T-cell (primary cell): ENCODE data around the gene STARD13. TPM values are rescaled to one million over a fixed set of nuclear protein-coding genes. Genes with fewer than 3 reads are reported as not detected.

Experiments used
- ATAC-seq, 4 experiments: fragments of 200-7000 bp in 3 of 4; fragments of 150-1000 bp in 1 of 4; cut with Tn5 transposase; replicated peaks in 1 of 4; 1 replicate in 3 of 4; 2 replicates in 1 of 4; pipeline ENCODE4 v1.10.0; 2021; ENCODE audit warnings: moderate library complexity in 3 of 4, mild to moderate bottlenecking in 2 of 4, moderate number of reproducible peaks in 1 of 4
- CTCF ChIA-PET, 2 donors: fragments of 300-600 bp; sonication (Branson Sonifier 250); formaldehyde crosslinking; loops; one replicate each; lab custom pipeline; 2022; ENCODE audit warnings: antibody characterized with exemption in 2 of 2; lab: Charles Lee
- POLR2A ChIA-PET, 2 donors: fragments of 300-600 bp; sonication (Branson Sonifier 250); formaldehyde crosslinking; loops; one replicate each; lab custom pipeline; 2022; ENCODE audit warnings: antibody characterized with exemption in 2 of 2; lab: Charles Lee
- DNase-seq, 35 experiments: peaks; one replicate each; pipeline versions ENCODE4 v3.0.0 to v3.0.0-alpha.2; 2013 to 2023
- H3K27ac ChIP-seq: one replicate; pipeline ENCODE4 v1.5.1; 2013; ENCODE audit warnings: low read length
- H3K27me3 ChIP-seq, 2 experiments: replicated peaks in 1 of 2; 1 replicate in 1 of 2; 2 replicates in 1 of 2; pipeline versions ENCODE4 v1.6.1 to v1.7.0; 2013; ENCODE audit warnings: low read length in 1 of 2, mixed read lengths in 1 of 2; ENCODE audit not compliant: control insufficient read depth in 2 of 2, insufficient read depth in 2 of 2; ENCODE audit errors: extremely low read depth in 1 of 2
- H3K36me3 ChIP-seq, 2 donors: 1 replicate in 1 of 2; 2 replicates in 1 of 2; pipeline versions ENCODE4 v1.6.1 to v1.7.0; 2013; ENCODE audit warnings: low read length in 1 of 2; ENCODE audit not compliant: control insufficient read depth in 2 of 2, insufficient read depth in 1 of 2; ENCODE audit errors: extremely low read depth in 1 of 2
- H3K4me1 ChIP-seq, 2 experiments: 1 replicate in 1 of 2; 2 replicates in 1 of 2; pipeline versions ENCODE4 v1.6.1 to v1.7.0; 2013; ENCODE audit warnings: low read length in 2 of 2, mixed read lengths in 1 of 2; ENCODE audit not compliant: insufficient read depth in 2 of 2, control insufficient read depth in 1 of 2; ENCODE audit errors: extremely low read depth in 1 of 2
- H3K4me3 ChIP-seq, 2 donors: 1 replicate in 1 of 2; 2 replicates in 1 of 2; pipeline versions ENCODE4 v1.5.1 to v1.7.0; 2013; ENCODE audit warnings: mild to moderate bottlenecking in 2 of 2, low read length in 1 of 2, moderate library complexity in 1 of 2; ENCODE audit not compliant: control insufficient read depth in 1 of 2; ENCODE audit errors: extremely low read depth in 1 of 2
- H3K9me3 ChIP-seq: 2 replicates; pipeline ENCODE4 v1.7.0; 2013
- H3K27ac Mint-ChIP-seq, 2 donors: one replicate each; pipeline ENCODE4 v1.8.0; 2020 to 2021; ENCODE audit warnings: mild to moderate bottlenecking in 2 of 2, mixed read lengths in 2 of 2
- H3K27me3 Mint-ChIP-seq, 2 donors: one replicate each; pipeline ENCODE4 v1.8.0; 2021 to 2022; ENCODE audit warnings: mixed read lengths in 2 of 2
- H3K36me3 Mint-ChIP-seq: one replicate; pipeline ENCODE4 v1.8.0; 2021; ENCODE audit warnings: mixed read lengths
- H3K4me1 Mint-ChIP-seq, 3 donors: one replicate each; pipeline ENCODE4 v1.8.0; 2020 to 2022; ENCODE audit warnings: mixed read lengths in 3 of 3, mild to moderate bottlenecking in 1 of 3
- H3K4me3 Mint-ChIP-seq, 3 donors: one replicate each; pipeline ENCODE4 v1.8.0; 2020 to 2022; ENCODE audit warnings: mild to moderate bottlenecking in 3 of 3, mixed read lengths in 3 of 3, moderate library complexity in 3 of 3
- H3K9me3 Mint-ChIP-seq, 3 donors: one replicate each; pipeline ENCODE4 v1.8.0; 2020 to 2022; ENCODE audit warnings: mixed read lengths in 3 of 3
- WGBS: methylation state at CpG from one replicate; pipeline ENCODE4 v1.1.5; 2013; ENCODE audit warnings: missing lambda C conversion rate; ENCODE audit not compliant: insufficient coverage; 5-methylcytosine and 5-hydroxymethylcytosine counted together
- total RNA-seq, 35 experiments: library from RNA in 6 of 35; stranded (reverse) in 6 of 35; fragments of 120-200 nt in 1 of 35; gene quantifications; one replicate each; pipeline versions ENCODE4 v1.2.1 to v1.2.4 and lab custom pipeline; 2013 to 2026

Gene STARD13
- total RNA-seq, 5 donors from 2014 or later (not counting 1 experiment from before 2014, with no cell fraction given) = 0.39 to 0.53 (median 0.44) TPM; not detected in 2

DNA sequence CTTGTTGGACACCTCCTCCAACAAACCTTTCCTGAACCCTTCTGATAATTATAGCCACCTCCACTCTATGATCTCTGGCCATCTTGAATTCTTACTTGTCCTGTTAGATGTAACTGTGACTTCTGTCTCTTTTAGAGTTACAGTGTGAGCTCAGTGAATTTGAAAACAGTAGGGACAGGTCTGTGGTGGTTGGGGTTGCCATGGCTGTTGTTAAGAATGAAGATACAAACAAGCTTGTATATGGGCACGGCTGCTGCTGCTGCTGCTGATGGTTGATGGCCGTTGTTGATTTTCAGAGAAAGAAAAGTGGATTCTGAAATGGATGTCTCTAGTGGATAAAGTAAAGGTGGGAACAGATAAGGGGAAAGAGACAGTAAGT, 101.5 kb downstream of the STARD13 start:
- CTCF ChIA-PET = interaction anchor here in 1 of 2 donors (0.7 kb wide), 1 partner anchor 603 kb away, joined by 3 read pairs; no protein-coding TSS in a partner anchor
- DNase-seq (no peak), ATAC-seq (no peak)
- Mint-ChIP-seq H3K4me3 (no peak overlapping the region), H3K27ac (no peak overlapping the region), H3K36me3 (no peaks in the 10 kb centered on the region), H3K27me3 (peaks cover 28 to 32% of the 10 kb centered on the region in 2 donors), H3K4me1 (peaks cover 0 to 6% (median 0%) of the 10 kb centered on the region in 3 donors), H3K9me3 (no peaks in the 10 kb centered on the region)
- POLR2A ChIA-PET = no interaction called here
- 91% methylated on average over 2 of the region's 2 CpGs for WGBS
- Histone ChIP-seq H3K4me1 (no peaks in the 10 kb centered on the region), H3K4me3 (no peak overlapping the region), H3K27me3 (peaks cover 0 to 3% of the 10 kb centered on the region in 2 experiments), H3K27ac (no peak overlapping the region), H3K36me3 (no peaks in the 10 kb centered on the region), H3K9me3 (no peaks in the 10 kb centered on the region)

DNA sequence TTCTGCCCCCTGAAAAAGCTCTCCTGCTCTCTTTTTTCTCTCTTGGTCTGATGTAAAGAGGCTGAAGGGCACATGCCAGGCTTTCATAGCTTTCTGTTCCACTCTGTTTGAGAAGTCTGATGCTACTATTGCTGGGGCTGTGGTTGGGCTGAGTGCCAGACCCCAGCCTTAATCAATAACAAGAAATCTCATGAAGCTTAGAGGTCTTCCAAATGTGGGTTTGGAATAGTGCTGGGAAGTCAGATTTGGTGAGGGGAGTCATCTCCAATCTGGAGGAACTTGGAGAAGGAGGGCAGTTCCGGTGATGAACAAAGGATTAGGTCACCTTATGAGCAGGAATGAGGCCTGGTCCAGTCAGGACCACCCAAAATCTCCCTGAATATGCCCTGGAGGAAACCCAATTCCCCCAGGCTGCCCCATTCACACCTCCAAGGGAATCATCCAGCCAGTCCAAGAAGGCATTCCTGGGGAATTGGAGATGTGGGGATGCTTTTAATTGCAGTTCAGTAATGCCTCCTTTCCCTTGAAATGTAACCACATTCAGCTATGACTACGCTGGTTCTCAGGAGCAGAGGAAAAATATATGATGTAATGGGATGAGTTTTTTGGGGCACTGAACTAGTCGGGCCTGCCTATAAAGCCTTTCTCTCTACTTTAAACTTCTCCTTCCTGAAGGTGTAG, 102.0 kb downstream of the STARD13 start:
- Mint-ChIP-seq H3K4me1 (peaks cover 0 to 6% (median 0%) of the 10 kb centered on the region in 3 donors), H3K27me3 (peaks cover 28 to 32% of the 10 kb centered on the region in 2 donors), H3K4me3 (no peak overlapping the region), H3K27ac (no peak overlapping the region), H3K36me3 (no peaks in the 10 kb centered on the region), H3K9me3 (no peaks in the 10 kb centered on the region)
- H3K4me3 ChIP-seq = no peak overlapping the region
- ATAC-seq (no peak), DNase-seq (no peak)
- WGBS = no CpG with 5 or more reads among the region's 3 CpGs
- ChIA-PET CTCF (interaction anchor here in 1 of 2 donors (0.7 kb wide), 1 partner anchor 603 kb away, joined by 3 read pairs; no protein-coding TSS in a partner anchor), POLR2A (no interaction called here)
- no peaks in the 10 kb centered on the region for H3K4me1 ChIP-seq
- H3K36me3 ChIP-seq = no peaks in the 10 kb centered on the region
- no peaks in the 10 kb centered on the region for H3K9me3 ChIP-seq
- peaks cover 0 to 3% of the 10 kb centered on the region in 2 experiments for H3K27me3 ChIP-seq
- H3K27ac ChIP-seq = no peak overlapping the region

DNA sequence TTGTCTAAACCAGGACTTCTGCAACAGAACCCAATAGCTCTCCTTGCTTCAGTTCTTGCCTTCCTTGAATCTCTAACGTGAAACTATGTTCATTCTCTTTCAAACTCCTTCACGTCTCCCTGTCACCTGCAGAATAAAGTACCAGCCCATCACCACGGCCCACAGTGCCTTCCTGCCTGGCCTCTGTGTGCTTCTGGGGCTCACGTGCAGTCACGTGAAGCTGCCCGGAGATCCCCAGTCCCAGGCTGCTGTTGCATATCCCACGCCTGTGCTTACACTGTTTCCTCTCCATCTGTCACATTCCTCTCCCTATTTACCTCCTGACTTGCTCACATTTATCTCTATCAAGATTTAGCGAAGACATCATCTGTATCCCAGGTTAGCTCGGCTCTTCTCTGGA, 102.8 kb downstream of the STARD13 start:
- H3K9me3 Mint-ChIP-seq = no peaks in the 10 kb centered on the region
- peaks cover 28 to 32% of the 10 kb centered on the region in 2 donors for H3K27me3 Mint-ChIP-seq
- no peak overlapping the region for H3K4me3 Mint-ChIP-seq
- POLR2A ChIA-PET = no interaction called here
- no peak for DNase-seq
- ATAC-seq = no peak
- no peaks in the 10 kb centered on the region for H3K36me3 Mint-ChIP-seq
- Histone ChIP-seq H3K36me3 (no peaks in the 10 kb centered on the region), H3K27me3 (peaks cover 0 to 3% of the 10 kb centered on the region in 2 experiments), H3K4me1 (no peaks in the 10 kb centered on the region), H3K9me3 (no peaks in the 10 kb centered on the region), H3K27ac (no peak overlapping the region), H3K4me3 (no peak overlapping the region)
- peaks cover 0 to 6% (median 0%) of the 10 kb centered on the region in 3 donors for H3K4me1 Mint-ChIP-seq
- whole genome bisulfite sequencing = 65% methylated on average over 8 of the region's 9 CpGs
- H3K27ac Mint-ChIP-seq = no peak overlapping the region
- CTCF ChIA-PET = interaction anchor here in 1 of 2 donors (0.6 kb wide), 1 partner anchor 227 kb away, joined by 5 read pairs; no protein-coding TSS in a partner anchor

DNA sequence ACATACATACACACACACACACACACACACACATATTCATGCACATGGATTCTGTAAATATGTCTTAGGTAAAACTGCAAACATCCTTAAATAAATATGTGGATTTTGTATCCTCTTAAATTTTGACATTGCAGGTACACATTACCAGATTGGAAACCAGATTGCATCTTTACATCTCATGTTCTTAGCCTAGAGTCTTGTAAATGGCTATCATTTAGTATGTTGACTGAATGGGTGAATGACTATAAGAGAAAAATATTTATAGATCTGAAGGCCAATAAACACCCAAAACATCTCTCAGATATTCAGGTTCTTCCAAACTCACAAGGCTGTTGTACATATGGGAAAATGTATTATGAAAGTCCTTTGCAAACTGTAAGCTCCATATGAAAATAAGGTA, 104.3 kb downstream of the STARD13 start:
- Mint-ChIP-seq H3K27ac (no peak overlapping the region), H3K36me3 (no peaks in the 10 kb centered on the region), H3K9me3 (no peaks in the 10 kb centered on the region), H3K4me3 (no peak overlapping the region), H3K4me1 (no peaks in the 10 kb centered on the region), H3K27me3 (peaks cover 28 to 32% of the 10 kb centered on the region in 2 donors)
- no peaks in the 10 kb centered on the region for H3K36me3 ChIP-seq
- peaks cover 0 to 3% of the 10 kb centered on the region in 2 experiments for H3K27me3 ChIP-seq
- POLR2A ChIA-PET = no interaction called here
- no peak overlapping the region for H3K4me3 ChIP-seq
- no peak for ATAC-seq
- no peaks in the 10 kb centered on the region for H3K4me1 ChIP-seq
- no peak overlapping the region for H3K27ac ChIP-seq
- no peaks in the 10 kb centered on the region for H3K9me3 ChIP-seq
- DNase-seq = no peak
- CTCF ChIA-PET = no interaction called here

DNA sequence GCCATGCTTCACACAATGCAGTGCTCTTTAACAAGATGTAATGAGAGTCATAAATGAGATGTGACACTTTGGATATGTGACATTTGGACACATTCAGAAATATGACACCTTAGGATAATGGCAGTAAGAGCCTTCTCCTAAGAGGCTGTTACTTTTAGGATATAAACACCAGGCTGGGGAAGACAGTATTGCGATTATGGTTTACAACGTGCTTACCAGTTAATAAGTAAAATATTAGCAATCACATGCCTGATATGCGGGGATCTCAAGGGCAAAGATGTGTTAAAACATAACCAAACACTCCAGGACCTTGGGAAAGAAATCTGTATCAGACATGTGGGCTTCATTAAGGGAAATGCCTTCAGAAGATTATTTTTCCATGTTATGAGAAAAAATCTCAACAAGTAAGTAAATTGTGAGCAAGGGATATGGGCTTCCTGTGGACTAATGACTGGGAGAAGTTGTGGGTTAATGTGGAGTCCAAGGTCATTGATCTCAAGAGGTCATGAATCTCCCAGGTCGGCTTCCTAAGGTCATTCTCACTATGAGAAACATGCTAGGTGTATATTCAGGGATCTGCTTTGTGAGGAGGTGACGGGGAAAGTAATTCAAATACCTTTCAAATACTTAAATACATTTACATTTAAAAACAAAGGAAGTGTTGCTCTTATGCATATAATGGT, 105.3 kb downstream of the STARD13 start:
- DNase-seq (no peak), ATAC-seq (no peak)

DNA sequence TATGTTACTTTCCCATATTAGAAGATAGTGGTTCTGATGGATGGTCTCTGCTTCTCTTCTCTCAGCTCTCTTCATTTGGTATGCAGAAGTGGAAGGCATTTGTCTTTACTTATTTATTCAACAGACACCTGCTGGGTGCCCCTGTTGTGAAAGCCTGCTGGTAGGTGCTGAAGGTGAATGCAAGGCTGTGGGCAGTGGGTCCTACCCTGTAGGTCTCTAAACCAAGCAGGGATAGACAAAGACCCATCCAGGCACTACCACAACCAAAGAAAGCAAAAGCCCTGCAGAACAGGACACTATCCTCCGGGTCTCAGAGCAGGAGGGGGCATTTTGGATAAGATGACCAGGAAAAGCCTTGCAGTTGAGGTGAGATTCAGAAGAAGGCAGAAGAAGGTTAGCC, 106.1 kb downstream of the STARD13 start:
- no peaks in the 10 kb centered on the region for H3K4me1 Mint-ChIP-seq
- H3K36me3 Mint-ChIP-seq = no peaks in the 10 kb centered on the region
- no peak overlapping the region for H3K4me3 Mint-ChIP-seq
- H3K27ac Mint-ChIP-seq = no peak overlapping the region
- Histone ChIP-seq H3K27me3 (peaks cover 0 to 3% of the 10 kb centered on the region in 2 experiments), H3K4me1 (no peaks in the 10 kb centered on the region), H3K4me3 (no peak overlapping the region), H3K9me3 (no peaks in the 10 kb centered on the region), H3K27ac (no peak overlapping the region), H3K36me3 (no peaks in the 10 kb centered on the region)
- no peaks in the 10 kb centered on the region for H3K9me3 Mint-ChIP-seq
- no CpG with 5 or more reads among the region's 1 CpG for WGBS
- no peak for DNase-seq
- no peak for ATAC-seq
- ChIA-PET POLR2A (no interaction called here), CTCF (no interaction called here)
- H3K27me3 Mint-ChIP-seq = peaks cover 21 to 26% of the 10 kb centered on the region in 2 donors

More for the DNA sequence above, 105.3 kb downstream of the STARD13 start:
- H3K27me3 Mint-ChIP-seq = peaks cover 24 to 26% of the 10 kb centered on the region in 2 donors
- Histone ChIP-seq H3K27me3 (peaks cover 0 to 3% of the 10 kb centered on the region in 2 experiments), H3K36me3 (no peaks in the 10 kb centered on the region), H3K27ac (no peak overlapping the region), H3K4me3 (no peak overlapping the region), H3K9me3 (no peaks in the 10 kb centered on the region), H3K4me1 (no peaks in the 10 kb centered on the region)
- ChIA-PET CTCF (interaction anchor here in 1 of 2 donors (0.5 kb wide), 1 partner anchor 22 kb away, joined by 3 read pairs; no protein-coding TSS in a partner anchor), POLR2A (no interaction called here)
- H3K36me3 Mint-ChIP-seq = no peaks in the 10 kb centered on the region
- H3K9me3 Mint-ChIP-seq = no peaks in the 10 kb centered on the region
- no peaks in the 10 kb centered on the region for H3K4me1 Mint-ChIP-seq
- no peak overlapping the region for H3K27ac Mint-ChIP-seq
- no CpG with 5 or more reads among the region's 5 CpGs for WGBS
- no peak overlapping the region for H3K4me3 Mint-ChIP-seq
